Adrenal gland (tissue), 5 donors: ENCODE data around the gene LRIG1.

ENCODE experiments used
- CTCF ChIP-seq, 6 experiments: fragments of 450-650 bp in 4 of 6; fragments of 200-600 bp in 2 of 6; sonication (generic) in 1 of 6; IDR thresholded peaks; 1 replicate in 5 of 6; 2 replicates in 1 of 6; pipeline versions ENCODE4 v1.5.1 to v1.8.0; 2016 to 2021; ENCODE audit warnings: antibody characterized with exemption in 6 of 6, mild to moderate bottlenecking in 2 of 6, moderate library complexity in 1 of 6
- POLR2A ChIP-seq, 2 donors: fragments of 450-650 bp; IDR thresholded peaks; one replicate each; pipeline ENCODE4 v1.6.1; 2017; ENCODE audit warnings: antibody characterized with exemption in 2 of 2, mild to moderate bottlenecking in 2 of 2, moderate library complexity in 1 of 2
- donor health status: DM: no; HTN: no; CAD: no.

- TF ChIP-seq POLR2A (IDR thresholded peaks at IDR 0.05): no peak
- TF ChIP-seq CTCF (IDR thresholded peaks at IDR 0.05): no peak
Measured at GRCh38 chr3:66518126-66518525, 17.3 kb upstream of the LRIG1 start.
